IPS-18c (cell line): ENCODE data around the gene CLSTN2.

ENCODE experiments used
- H3K4me3 ChIP-seq: 2 replicates; pipeline ENCODE4 v1.7.0; 2013; ENCODE audit warnings: low read depth, mild to moderate bottlenecking, low read length, moderate library complexity; ENCODE audit not compliant: insufficient read depth
- H3K9me3 ChIP-seq: one replicate; pipeline ENCODE4 v1.6.1; 2013; ENCODE audit warnings: mild to moderate bottlenecking, low read length, moderate library complexity; ENCODE audit not compliant: control insufficient read depth, insufficient read depth

Gene CLSTN2

DNA sequence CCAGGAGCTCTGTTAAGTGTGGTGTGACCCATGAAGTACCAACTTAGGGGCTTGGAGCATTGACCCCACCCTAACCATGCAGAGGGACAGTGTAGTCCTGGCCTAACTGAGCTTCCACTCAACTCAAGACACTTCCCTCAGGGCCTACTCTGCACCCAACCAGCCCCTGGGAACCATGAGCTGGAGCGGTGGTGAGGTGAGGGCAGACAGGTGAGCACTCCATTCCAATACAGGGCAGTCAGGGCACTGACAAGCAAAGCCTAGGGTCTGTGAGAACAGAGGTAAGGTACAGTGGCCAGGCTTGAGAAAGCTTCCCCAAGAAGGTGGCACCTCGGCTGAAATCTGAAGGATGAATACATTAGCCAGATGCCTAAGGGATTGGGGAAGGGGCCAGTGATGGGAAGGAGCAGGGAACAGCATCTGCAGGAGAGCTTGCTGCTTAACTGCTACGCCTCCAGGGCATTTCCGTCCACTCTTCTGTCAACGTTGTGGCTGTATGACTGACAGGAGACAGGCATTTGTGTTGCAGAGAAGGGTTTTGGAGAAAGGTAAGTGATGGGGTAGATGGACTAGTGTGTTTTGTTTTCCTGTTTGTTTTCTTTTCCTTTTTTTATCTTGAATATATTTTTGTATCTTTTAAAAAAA lies 499.4 kb downstream of the CLSTN2 start:
- no peaks in the 10 kb centered on the region for H3K9me3 ChIP-seq
- no peak overlapping the region for H3K4me3 ChIP-seq

GRCh38 chr3:140436421-140436820 lies 501.4 kb downstream of the CLSTN2 start:
- H3K9me3 ChIP-seq: no peaks in the 10 kb centered on the region
- no peak overlapping the region for H3K4me3 ChIP-seq

GRCh38 chr3:140438736-140439470 lies 503.9 kb downstream of the CLSTN2 start:
- Histone ChIP-seq H3K9me3 (no peaks in the 10 kb centered on the region), H3K4me3 (no peak overlapping the region)

DNA sequence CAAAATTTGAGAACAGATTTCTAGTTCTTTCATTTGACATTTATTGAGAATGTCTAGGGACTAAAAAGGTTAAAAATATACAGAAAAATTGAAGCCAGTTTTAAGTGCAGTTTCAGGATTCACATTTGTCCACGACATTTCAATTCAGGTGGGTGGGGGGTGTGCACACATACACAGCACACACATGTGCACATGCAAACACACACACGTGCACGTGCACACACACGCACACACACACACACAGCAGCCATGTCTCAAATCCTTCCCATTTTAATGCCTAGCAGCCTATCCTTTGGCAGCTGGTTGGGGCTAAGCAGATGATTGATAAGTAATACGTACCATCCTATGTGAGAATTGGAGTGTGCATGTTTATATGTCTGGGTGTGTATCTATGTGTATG lies 504.5 kb downstream of the CLSTN2 start:
- no peaks in the 10 kb centered on the region for H3K9me3 ChIP-seq
- H3K4me3 ChIP-seq: no peak overlapping the region

DNA sequence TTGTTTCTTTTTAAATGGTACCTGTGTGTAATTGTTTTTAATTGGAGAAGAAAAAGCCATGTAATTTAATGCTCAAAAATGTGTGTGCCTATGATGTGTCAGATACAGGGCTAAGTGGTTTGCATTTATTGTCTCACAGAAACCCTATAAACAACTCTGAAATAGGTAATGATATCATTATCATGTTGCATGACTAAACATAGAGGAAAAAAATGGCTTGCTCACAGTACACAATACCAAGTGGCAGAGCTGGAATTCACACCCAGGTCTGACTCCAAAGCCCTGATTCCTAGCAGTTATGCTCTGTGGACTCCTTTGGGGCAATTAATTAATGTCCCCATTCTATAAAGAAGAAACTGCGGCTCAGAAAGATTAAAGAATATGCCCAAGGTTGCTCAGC lies 505.5 kb downstream of the CLSTN2 start:
- H3K9me3 ChIP-seq: no peaks in the 10 kb centered on the region
- no peak overlapping the region for H3K4me3 ChIP-seq

- H3K4me3 ChIP-seq: no peak overlapping the region
Measured at GRCh38 chr3:140441006-140441405, 506.0 kb downstream of the CLSTN2 start.

GRCh38 chr3:140442621-140443020 lies 507.6 kb downstream of the CLSTN2 start:
- no peak overlapping the region for H3K4me3 ChIP-seq
- no peaks in the 10 kb centered on the region for H3K9me3 ChIP-seq

More at GRCh38 chr3:140441006-140441405, 506.0 kb downstream of the CLSTN2 start:
- H3K9me3 ChIP-seq: no peaks in the 10 kb centered on the region

GRCh38 chr3:140443073-140443472 lies 508.1 kb downstream of the CLSTN2 start:
- Histone ChIP-seq H3K4me3 (no peak overlapping the region), H3K9me3 (no peaks in the 10 kb centered on the region)

GRCh38 chr3:140443806-140444205 lies 508.8 kb downstream of the CLSTN2 start:
- Histone ChIP-seq H3K4me3 (no peak overlapping the region), H3K9me3 (no peaks in the 10 kb centered on the region)

DNA sequence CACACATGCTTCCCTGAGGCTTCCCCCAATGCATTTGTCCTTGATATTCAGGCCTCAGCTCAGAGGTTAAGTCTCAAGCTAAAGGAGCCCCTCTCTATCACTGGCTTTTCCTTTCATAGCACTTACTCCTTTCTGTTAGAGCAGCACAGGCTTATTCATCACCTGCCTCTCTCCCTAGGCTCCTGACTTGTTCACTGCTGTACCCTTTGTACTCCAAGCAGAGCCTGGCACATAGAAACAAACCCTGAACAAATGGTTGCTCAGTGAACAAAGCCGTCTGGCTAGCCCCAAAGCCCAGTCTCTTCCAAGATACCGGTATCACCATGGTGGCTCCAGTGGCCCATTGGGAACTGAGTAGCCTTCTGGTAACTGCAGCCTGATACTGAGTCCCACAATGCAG lies 511.7 kb downstream of the CLSTN2 start:
- H3K4me3 ChIP-seq: no peak overlapping the region
- no peaks in the 10 kb centered on the region for H3K9me3 ChIP-seq

DNA sequence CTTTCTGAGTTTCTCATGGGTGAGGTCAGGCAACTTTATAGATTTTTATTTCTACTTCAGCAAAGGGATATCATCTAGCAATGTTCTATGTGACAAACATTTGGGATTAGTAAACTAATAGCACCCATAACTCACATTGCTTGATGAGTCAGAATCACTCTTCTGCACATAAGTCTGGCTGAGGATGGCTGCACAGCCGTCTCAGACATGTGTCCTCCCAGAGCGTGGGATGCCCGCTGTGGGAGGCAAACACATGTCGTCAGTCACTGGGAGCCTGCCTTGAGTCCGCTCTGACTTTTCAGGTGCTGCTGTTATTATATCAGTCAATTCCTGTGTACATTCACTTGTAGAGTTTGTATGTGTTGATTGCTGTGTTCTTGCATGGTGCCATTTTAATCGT lies 512.2 kb downstream of the CLSTN2 start:
- H3K4me3 ChIP-seq: no peak overlapping the region
- no peaks in the 10 kb centered on the region for H3K9me3 ChIP-seq

DNA sequence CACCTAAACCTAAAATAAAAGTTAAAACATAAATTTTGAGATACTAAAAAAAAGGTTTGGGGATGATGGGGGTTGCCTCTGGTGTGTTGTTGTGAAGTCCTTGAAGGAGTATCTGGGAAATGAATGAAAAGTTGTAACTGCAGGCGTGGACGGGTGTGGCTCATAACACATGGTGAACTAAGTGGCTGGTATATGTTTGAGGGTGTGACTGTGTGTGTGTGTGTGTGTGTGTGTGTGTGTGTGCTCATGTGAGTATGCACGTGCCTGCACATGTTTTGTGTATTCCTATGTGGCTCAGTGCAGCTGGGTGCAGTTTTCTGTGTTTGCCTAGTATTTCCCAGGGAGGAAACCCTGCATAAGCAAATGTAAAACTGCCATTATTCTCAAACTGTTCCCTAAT lies 513.0 kb downstream of the CLSTN2 start:
- Histone ChIP-seq H3K4me3 (no peak overlapping the region), H3K9me3 (no peaks in the 10 kb centered on the region)

GRCh38 chr3:140449413-140450256 lies 514.6 kb downstream of the CLSTN2 start:
- Histone ChIP-seq H3K9me3 (no peaks in the 10 kb centered on the region), H3K4me3 (no peak overlapping the region)

DNA sequence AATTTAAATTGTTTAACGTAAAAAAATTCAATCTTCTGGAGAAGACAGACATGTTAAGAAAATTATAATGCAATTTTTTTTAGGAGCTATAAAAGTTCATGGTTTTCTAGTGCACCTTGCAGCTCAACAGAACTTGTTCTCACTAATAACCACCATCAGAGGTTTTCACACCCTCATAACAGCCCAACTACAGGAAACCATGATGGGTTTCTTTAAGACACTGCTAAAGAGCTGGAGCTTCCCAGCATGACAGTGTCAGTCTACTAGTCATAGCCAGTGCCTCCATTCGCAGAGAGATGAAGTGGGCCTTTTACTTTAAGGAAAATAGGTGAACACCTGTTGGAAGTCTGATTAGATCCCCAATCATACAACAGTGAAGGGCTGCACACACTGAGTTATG lies 518.8 kb downstream of the CLSTN2 start:
- Histone ChIP-seq H3K9me3 (no peaks in the 10 kb centered on the region), H3K4me3 (no peak overlapping the region)

DNA sequence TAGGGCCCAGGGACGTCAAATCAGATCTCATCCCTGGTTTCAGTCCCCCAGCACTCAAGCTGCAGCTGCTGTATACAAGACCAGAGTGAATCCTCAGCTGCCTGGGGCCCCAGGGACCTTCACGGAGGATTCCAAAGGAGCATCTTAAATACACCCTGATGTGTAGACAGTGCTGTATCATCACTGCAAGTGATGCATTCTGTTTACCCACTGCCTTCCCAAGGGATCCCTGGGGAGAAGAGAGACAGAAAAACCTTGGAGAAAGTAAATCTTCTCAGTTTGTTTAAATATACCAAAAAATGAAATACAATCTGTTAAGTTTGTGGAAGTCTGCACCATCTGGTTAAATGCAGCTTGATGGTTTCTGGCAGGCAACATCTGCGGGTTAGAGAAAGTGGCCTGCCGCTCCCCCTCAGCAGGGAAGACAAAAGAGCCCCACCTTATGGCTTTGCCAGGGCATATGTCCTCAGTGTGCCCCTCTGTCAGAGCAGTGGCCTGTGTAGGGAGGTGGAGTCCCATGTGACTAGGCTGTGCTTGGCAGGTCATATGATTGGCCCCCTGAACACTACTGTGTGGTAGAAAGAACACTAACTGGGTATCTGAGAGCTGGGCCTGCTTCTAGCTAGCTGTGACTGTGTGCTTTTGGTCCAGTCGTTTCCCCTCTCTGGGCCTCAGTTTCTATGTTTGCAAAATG lies 520.7 kb downstream of the CLSTN2 start:
- Histone ChIP-seq H3K9me3 (no peaks in the 10 kb centered on the region), H3K4me3 (no peak overlapping the region)

DNA sequence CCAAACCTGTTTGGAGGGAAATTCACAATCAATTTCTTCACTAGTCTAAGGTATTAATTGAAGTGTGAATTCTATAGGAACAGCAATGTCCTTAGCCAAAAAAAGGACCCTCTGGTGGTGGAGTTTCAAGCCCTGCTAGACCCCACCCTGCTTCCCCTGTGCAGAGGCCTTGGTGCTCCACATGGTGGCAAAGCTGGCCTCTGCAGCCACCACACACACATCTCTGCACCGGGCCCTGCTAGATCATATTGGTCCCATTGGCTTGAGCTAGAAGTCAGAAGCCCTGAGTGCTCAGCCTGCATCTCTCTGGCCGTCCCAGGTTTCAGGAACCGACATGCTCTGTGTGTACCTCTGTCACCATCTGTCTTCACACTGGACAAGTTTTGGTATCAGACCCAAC lies 522.0 kb downstream of the CLSTN2 start:
- H3K9me3 ChIP-seq: no peaks in the 10 kb centered on the region
- no peak overlapping the region for H3K4me3 ChIP-seq

GRCh38 chr3:140459462-140459861 lies 524.5 kb downstream of the CLSTN2 start:
- H3K4me3 ChIP-seq: no peak overlapping the region

More at GRCh38 chr3:140459462-140459861, 524.5 kb downstream of the CLSTN2 start:
- H3K9me3 ChIP-seq: no peaks in the 10 kb centered on the region
